Gastroesophageal sphincter (tissue), 4 donors: ENCODE results near the gene POC1A. TPM values are rescaled to one million over a fixed set of nuclear protein-coding genes. Genes with fewer than 3 reads are reported as not detected.

Experiments used
- ATAC-seq: fragments of 150-250 bp; one replicate; pipeline ENCODE4 v1.9.1; 2016; ENCODE audit warnings: mild to moderate bottlenecking, moderate library complexity
- H3K27ac ChIP-seq, 4 donors: fragments of 200-600 bp; sonication (generic) in 3 of 4; 1 replicate in 3 of 4; 2 replicates in 1 of 4; pipeline ENCODE4 v1.5.1; 2016 to 2019
- H3K27me3 ChIP-seq: fragments of 200-600 bp; sonication (generic); one replicate; pipeline ENCODE4 v1.5.1; 2019
- H3K36me3 ChIP-seq, 2 donors: fragments of 200-600 bp; sonication (generic); one replicate each; pipeline ENCODE4 v1.5.1; 2019; ENCODE audit warnings: control low read depth in 1 of 2
- H3K4me1 ChIP-seq, 3 donors: fragments of 200-600 bp; sonication (generic); 1 replicate in 2 of 3; 2 replicates in 1 of 3; pipeline ENCODE4 v1.5.1; 2016 to 2019; ENCODE audit warnings: control low read depth in 2 of 3
- H3K4me3 ChIP-seq, 2 donors: fragments of 200-600 bp; sonication (generic); one replicate each; pipeline ENCODE4 v1.5.1; 2019; ENCODE audit warnings: mild to moderate bottlenecking in 1 of 2, moderate library complexity in 1 of 2
- H3K9me3 ChIP-seq, 3 donors: fragments of 200-600 bp; sonication (generic); one replicate each; pipeline ENCODE4 v1.5.1; 2017 to 2019; ENCODE audit warnings: control low read depth in 2 of 3
- CTCF ChIP-seq, 4 experiments: fragments of 200-600 bp in 2 of 4; fragments of 450-650 bp in 2 of 4; sonication (generic) in 1 of 4; IDR thresholded peaks; one replicate each; pipeline ENCODE4 v1.5.1; 2017 to 2019; ENCODE audit warnings: antibody characterized with exemption in 4 of 4, mild to moderate bottlenecking in 2 of 4, moderate library complexity in 2 of 4
- EP300 ChIP-seq: sonication (generic); formaldehyde crosslinking; IDR thresholded peaks from one replicate; pipeline ENCODE4 v1.6.1; 2017; ENCODE audit warnings: antibody characterized with exemption, mild to moderate bottlenecking
- POLR2A ChIP-seq, 2 donors: fragments of 450-650 bp; IDR thresholded peaks; one replicate each; pipeline ENCODE4 v1.6.1; 2017; ENCODE audit warnings: antibody characterized with exemption in 2 of 2, mild to moderate bottlenecking in 2 of 2, moderate library complexity in 1 of 2
- POLR2AphosphoS5 ChIP-seq: sonication (generic); formaldehyde crosslinking; IDR thresholded peaks from one replicate; pipeline ENCODE4 v1.6.1; 2017; ENCODE audit warnings: antibody characterized with exemption
- WGBS, 2 donors: methylation state at CpG; one replicate each; pipeline ENCODE4 v1.1.5; 2018; ENCODE audit warnings: low coverage in 1 of 2; 5-methylcytosine and 5-hydroxymethylcytosine counted together
- total RNA-seq, 4 donors: library from RNA; depleted of rRNA; stranded (reverse); fragments of >200 nt; gene quantifications; one replicate each; pipeline ENCODE4 v1.1.0, GENCODE V29; 2016

Gene POC1A
- total RNA-seq, 4 donors from 2014 or later: 0.73 to 1.7 (median 0.93) TPM

GRCh38 chr3:52146811-52147210 lies 7.4 kb downstream of the POC1A start:
- no peak for ATAC-seq
- Histone ChIP-seq H3K4me1 (peaks cover 0 to 7% (median 0%) of the 10 kb centered on the region in 3 donors), H3K27ac (no peak overlapping the region), H3K36me3 (peaks cover 0 to 6% of the 10 kb centered on the region in 2 donors), H3K4me3 (no peak overlapping the region), H3K9me3 (no peaks in the 10 kb centered on the region), H3K27me3 (no peaks in the 10 kb centered on the region)
- TF ChIP-seq EP300 (no peak), CTCF (IDR thresholded peaks at IDR 0.05) (no peak), POLR2A (IDR thresholded peaks at IDR 0.05) (no peak), POLR2AphosphoS5 (no peak)
- 96 to 100% methylated on average over 1 to 11 of the region's 13 CpGs for WGBS, 2 donors

GRCh38 chr3:52146189-52146588 lies 8.0 kb downstream of the POC1A start:
- H3K9me3 ChIP-seq: no peaks in the 10 kb centered on the region
- H3K4me3 ChIP-seq: no peak overlapping the region
- H3K36me3 ChIP-seq: peaks cover 0 to 6% of the 10 kb centered on the region in 2 donors
- 83 to 100% methylated on average over 1 of the region's 1 CpG for WGBS, 2 donors
- no peaks in the 10 kb centered on the region for H3K27me3 ChIP-seq
- peaks cover 0 to 7% (median 0%) of the 10 kb centered on the region in 3 donors for H3K4me1 ChIP-seq
- ATAC-seq: no peak
- TF ChIP-seq CTCF (IDR thresholded peaks at IDR 0.05) (no peak), POLR2A (IDR thresholded peaks at IDR 0.05) (no peak), POLR2AphosphoS5 (no peak), EP300 (no peak)
- no peak overlapping the region for H3K27ac ChIP-seq

GRCh38 chr3:52145736-52146110 lies 8.5 kb downstream of the POC1A start:
- 100% methylated on average over 3 of the region's 8 CpGs; no CpG with 5 or more reads in 1 of the 2 donors for WGBS, 2 donors
- Histone ChIP-seq H3K4me1 (peaks cover 0 to 7% (median 0%) of the 10 kb centered on the region in 3 donors), H3K4me3 (no peak overlapping the region), H3K36me3 (peaks cover 0 to 6% of the 10 kb centered on the region in 2 donors), H3K27me3 (no peaks in the 10 kb centered on the region), H3K9me3 (no peaks in the 10 kb centered on the region), H3K27ac (no peak overlapping the region)
- ATAC-seq: no peak
- no peak for TF ChIP-seq CTCF (IDR thresholded peaks at IDR 0.05)
- no peak for TF ChIP-seq EP300
- no peak for TF ChIP-seq POLR2AphosphoS5
- TF ChIP-seq POLR2A (IDR thresholded peaks at IDR 0.05): no peak

- ATAC-seq: no peak
- Histone ChIP-seq H3K27me3 (no peaks in the 10 kb centered on the region), H3K9me3 (no peaks in the 10 kb centered on the region), H3K4me3 (no peak overlapping the region), H3K36me3 (peaks cover 0 to 6% of the 10 kb centered on the region in 2 donors), H3K4me1 (peaks cover 0 to 7% (median 0%) of the 10 kb centered on the region in 3 donors), H3K27ac (no peak overlapping the region)
- 100% methylated on average over 1 to 3 of the region's 11 CpGs for WGBS, 2 donors
- TF ChIP-seq EP300 (no peak), POLR2AphosphoS5 (no peak), POLR2A (IDR thresholded peaks at IDR 0.05) (no peak), CTCF (IDR thresholded peaks at IDR 0.05) (no peak)
Measured at GRCh38 chr3:52144796-52145735, 9.2 kb downstream of the POC1A start.
